DMS153 treated with DMSO at 0.1 percent for 48 hours (cell line): ENCODE results near the gene PODXL2.

ENCODE experiments used
- DNase-seq: peaks from one replicate; lab custom pipeline; 2025; ENCODE audit not compliant: unreplicated experiment; lab: John Stamatoyannopoulos, UW

The PODXL2 gene

DNA sequence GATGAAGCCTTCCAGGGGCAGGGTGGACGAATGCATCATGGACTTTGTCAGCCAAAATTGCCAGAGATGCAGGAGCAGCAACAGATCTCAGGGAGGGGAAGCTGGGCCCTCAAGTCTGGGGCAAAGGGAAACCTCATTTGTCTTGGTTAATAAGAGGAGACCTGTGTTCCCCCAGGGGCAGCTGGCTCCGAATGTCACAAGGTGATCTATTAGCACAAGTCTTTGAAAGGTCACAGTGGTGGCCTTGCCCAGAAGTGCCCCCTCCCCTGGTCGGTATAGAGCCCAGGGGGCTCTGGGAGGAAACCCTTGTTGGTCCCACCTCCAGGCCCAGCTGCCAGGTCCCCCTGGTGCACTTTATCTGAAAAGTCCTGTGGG, 89.9 kb downstream of the PODXL2 start:
- no peak for DNase-seq

DNA sequence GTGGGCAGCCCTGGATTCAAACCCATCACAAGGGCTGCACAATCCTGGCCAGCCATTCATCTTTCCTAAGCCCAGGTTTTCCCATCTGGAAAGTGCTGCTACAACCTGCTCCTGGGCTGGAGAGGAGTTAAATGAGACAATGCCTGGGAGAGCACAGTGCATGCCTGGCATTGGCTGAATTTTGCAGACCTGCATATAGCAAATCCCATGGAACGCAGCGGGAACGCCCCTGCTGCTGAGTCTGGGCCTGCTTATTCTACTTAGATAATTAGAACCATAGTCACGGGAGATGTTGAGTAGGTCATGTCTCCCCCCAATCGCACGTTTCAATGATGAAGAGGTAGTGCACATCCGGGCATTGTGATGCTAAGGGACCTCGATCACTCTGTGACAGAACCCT, 90.4 kb downstream of the PODXL2 start:
- DNase-seq, result no peak

DNA sequence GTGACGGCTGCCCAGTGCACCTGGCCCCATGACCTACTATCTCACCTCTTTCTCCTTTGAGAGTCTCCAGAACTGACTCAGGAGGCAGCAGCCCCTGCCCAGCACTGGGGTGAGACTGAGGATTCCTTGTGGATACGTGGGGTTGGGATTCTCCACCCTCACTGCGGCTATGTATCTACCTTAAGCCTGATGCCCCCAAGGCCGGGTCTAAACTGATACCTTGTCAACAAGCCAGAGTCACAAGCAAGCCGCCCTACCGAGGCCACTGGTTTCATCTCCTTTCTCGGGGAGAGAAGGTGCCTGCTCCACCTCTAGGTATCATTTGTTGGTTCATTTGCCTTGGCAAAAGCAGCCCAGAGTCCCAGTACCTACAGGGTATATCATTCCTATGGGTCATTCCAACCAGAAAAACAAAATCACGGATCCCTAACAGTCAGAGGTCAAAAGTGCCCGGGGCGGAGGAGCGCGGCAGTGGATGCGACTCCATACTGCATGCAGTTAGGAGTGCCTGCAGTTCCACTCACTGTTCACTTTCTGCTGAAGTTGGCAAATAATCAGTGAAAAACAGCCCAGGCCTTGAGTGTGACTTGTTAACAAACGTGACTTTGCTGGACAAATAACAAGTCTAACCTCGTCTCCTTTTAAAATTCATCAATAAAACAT, 91.3 kb downstream of the PODXL2 start:
- DNase-seq, result no peak

DNA sequence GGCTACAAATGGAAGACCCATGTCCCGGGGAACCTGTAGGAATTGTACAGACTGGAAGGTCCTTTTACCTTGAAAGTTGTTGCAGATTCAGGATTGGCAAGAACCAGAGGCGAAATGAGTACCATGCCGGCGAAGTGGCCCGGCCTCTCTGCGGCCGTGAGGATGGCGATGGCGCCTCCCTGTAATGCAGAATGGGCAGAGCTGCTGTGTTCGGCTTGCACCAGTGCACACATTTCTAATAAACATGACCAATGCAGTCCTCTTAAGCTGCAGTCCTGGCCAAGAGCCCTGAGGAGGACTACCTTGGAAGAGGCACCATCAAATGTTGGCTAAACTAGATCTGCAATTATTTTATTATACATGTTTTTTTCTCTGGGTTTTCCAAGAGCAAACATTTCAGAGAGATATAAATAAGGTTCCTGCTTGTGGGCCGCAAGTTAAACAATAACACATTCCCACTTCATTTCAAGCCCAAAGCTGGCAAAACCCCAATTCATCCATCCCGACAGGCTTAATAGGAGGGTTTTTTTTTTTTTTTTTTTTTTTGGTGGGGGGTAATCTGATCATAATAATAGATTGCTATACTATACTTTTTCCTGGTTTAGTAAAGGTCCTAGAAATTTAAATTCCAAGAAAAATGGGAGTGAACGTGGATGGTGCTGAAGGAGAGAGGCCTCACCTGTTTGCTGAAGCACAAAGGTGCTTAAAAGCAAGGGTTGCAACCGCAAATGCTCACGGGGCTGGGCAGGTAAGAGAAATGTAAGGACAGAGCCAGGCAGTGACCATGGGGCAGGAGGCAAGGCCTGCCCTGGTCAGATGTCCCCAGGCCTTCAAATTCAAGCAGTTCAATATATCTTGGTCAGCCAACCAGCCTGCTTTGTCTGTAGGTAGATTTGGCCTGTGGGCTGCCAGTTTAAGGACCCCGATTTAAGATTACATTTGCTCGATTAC, 92.3 kb downstream of the PODXL2 start:
- DNase-seq, result no peak

DNA sequence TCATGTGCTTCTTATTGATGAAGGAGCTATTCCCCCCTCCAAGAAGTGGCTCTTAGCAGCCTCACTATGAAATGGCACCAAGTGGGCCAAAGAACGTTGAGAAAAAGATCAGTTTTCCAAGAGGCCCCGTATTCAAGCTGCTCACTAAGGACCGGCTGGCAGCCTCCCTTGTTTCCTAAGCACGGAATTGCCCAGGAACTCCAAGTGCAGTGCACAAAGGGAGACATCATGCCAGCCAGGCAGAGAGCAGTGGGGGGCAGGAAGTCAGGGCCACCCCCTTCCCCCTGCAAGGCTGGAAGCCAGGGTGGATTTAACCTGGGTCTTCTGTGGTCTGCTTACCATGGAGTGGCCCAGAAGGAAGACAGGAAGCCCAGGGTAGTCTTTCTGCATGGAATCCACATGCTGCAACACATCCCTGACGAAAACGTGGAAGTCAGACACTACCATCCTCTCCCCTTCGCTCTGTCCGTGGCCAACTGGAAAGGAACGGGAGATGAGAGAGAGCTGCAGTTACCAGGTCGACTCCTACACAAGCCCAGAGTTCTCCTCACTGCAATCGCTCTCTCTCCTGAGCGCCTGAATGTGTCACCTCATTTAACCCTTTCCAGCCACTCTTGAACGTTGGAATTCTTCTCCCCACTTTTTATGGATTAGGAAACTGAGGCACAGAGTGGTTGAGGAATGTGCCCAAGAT, 93.3 kb downstream of the PODXL2 start:
- DNase-seq, result no peak
